SK-N-SH (cell line): ENCODE results near the gene CDC16. TPM values are rescaled to one million over a fixed set of nuclear protein-coding genes. Genes with fewer than 3 reads are reported as not detected.

Experiments used
- CTCF ChIA-PET: fragments of 300-600, 350-600 bp; formaldehyde crosslinking; extraction: SDS; loops from one replicate; lab custom pipeline; 2021; lab: Yijun Ruan, JAX
- POLR2A ChIA-PET: fragments of 350-600 bp; sonication (Branson Sonifier 250); formaldehyde crosslinking; extraction: SDS; loops from one replicate; lab custom pipeline; 2020; ENCODE audit warnings: antibody characterized with exemption, inconsistent platforms; lab: Yijun Ruan, JAX
- DNase-seq: peaks from one replicate; pipeline ENCODE4 v3.0.0; 2012
- H2AFZ ChIP-seq: fragments of 200-600 bp; sonication (generic); 2 replicates; pipeline ENCODE4 v1.8.1; 2016; ENCODE audit warnings: antibody characterized with exemption, mild to moderate bottlenecking, low read depth
- H3F3A ChIP-seq: fragments of 200-600 bp; sonication (generic); replicated peaks from 2 replicates; pipeline ENCODE3; 2016; ENCODE audit warnings: antibody characterized with exemption, mild to moderate bottlenecking; ENCODE audit not compliant: insufficient read depth
- H3K27ac ChIP-seq, 2 experiments: fragments of 200-500 bp in 1 of 2; fragments of 200-600 bp in 1 of 2; sonication (Bioruptor generic) in 1 of 2; sonication (generic), shearing (Covaris generic) in 1 of 2; 2 replicates each; pipeline versions ENCODE4 v1.5.1 to v1.6.1; 2014 to 2016; ENCODE audit warnings: low read depth in 2 of 2, inconsistent platforms in 1 of 2, low read length in 1 of 2, mild to moderate bottlenecking in 1 of 2, mixed read lengths in 1 of 2
- H3K27me3 ChIP-seq: fragments of 200-600 bp; sonication (generic), shearing (Covaris generic); 2 replicates; pipeline ENCODE4 v1.6.1; 2016; ENCODE audit warnings: mixed run types; ENCODE audit not compliant: insufficient read depth
- H3K36me3 ChIP-seq, 2 experiments: fragments of 200-500 bp in 1 of 2; fragments of 200-600 bp in 1 of 2; sonication (Bioruptor generic) in 1 of 2; sonication (generic) in 1 of 2; replicated peaks in 1 of 2; 2 replicates each; pipeline versions ENCODE3 to v1.5.1; 2014 to 2016; ENCODE audit warnings: low read length in 1 of 2, mild to moderate bottlenecking in 1 of 2; ENCODE audit not compliant: insufficient read depth in 2 of 2, control insufficient read depth in 1 of 2
- H3K4me1 ChIP-seq, 2 experiments: fragments of 200-500 bp in 1 of 2; fragments of 200-600 bp in 1 of 2; sonication (Bioruptor generic) in 1 of 2; sonication (generic), shearing (Covaris generic) in 1 of 2; 2 replicates each; pipeline versions ENCODE4 v1.5.1 to v1.6.1; 2014 to 2016; ENCODE audit warnings: low read depth in 1 of 2, low read length in 1 of 2, mixed run types in 1 of 2; ENCODE audit not compliant: insufficient read depth in 2 of 2, control insufficient read depth in 1 of 2
- H3K4me2 ChIP-seq: fragments of 200-600 bp; sonication (generic), shearing (Covaris generic); 2 replicates; pipeline ENCODE4 v1.6.1; 2017; ENCODE audit warnings: mixed run types
- H3K4me3 ChIP-seq, 2 experiments: fragments of 200-500 bp in 1 of 2; fragments of 200-600 bp in 1 of 2; sonication (Bioruptor generic) in 1 of 2; sonication (generic), shearing (Covaris generic) in 1 of 2; 2 replicates each; pipeline versions ENCODE4 v1.5.1 to v1.8.1; 2014 to 2016; ENCODE audit warnings: low read depth in 2 of 2, inconsistent platforms in 1 of 2, low read length in 1 of 2, mild to moderate bottlenecking in 1 of 2, mixed read lengths in 1 of 2, moderate library complexity in 1 of 2
- H3K79me2 ChIP-seq: fragments of 200-600 bp; sonication (generic); 2 replicates; pipeline ENCODE4 v1.8.1; 2017; ENCODE audit warnings: mild to moderate bottlenecking; ENCODE audit not compliant: insufficient read depth
- H3K9ac ChIP-seq: fragments of 200-600 bp; sonication (generic); 2 replicates; pipeline ENCODE4 v1.6.1; 2017; ENCODE audit warnings: mixed run types
- H3K9me2 ChIP-seq: fragments of 200-600 bp; sonication (generic); 2 replicates; pipeline ENCODE4 v1.6.1; 2017; ENCODE audit warnings: mixed run types
- H3K9me3 ChIP-seq: fragments of 200-600 bp; sonication (generic); 2 replicates; pipeline ENCODE4 v1.6.1; 2017; ENCODE audit warnings: mixed run types, mild to moderate bottlenecking, moderate library complexity
- H4K20me1 ChIP-seq: fragments of 200-600 bp; sonication (generic); 2 replicates; pipeline ENCODE4 v1.6.1; 2017; ENCODE audit warnings: mild to moderate bottlenecking, mixed run types; ENCODE audit not compliant: insufficient read depth
- EP300 ChIP-seq, 2 experiments: IDR thresholded peaks; 2 replicates each; pipeline versions ENCODE4 v1.4.0 to v1.6.1; 2012; ENCODE audit warnings: borderline replicate concordance in 1 of 2, low read depth in 1 of 2, low read length in 1 of 2
- MXI1 ChIP-seq: IDR thresholded peaks from 2 replicates; pipeline ENCODE4 v1.6.1; 2012; ENCODE audit warnings: mild to moderate bottlenecking, low read depth, low read length, improper control_type of control experiment
- SMC3 ChIP-seq: IDR thresholded peaks from 2 replicates; pipeline ENCODE4 v1.6.1; 2012; ENCODE audit warnings: low read depth, low read length, improper control_type of control experiment
- TCF12 ChIP-seq: IDR thresholded peaks from 2 replicates; pipeline ENCODE4 v1.4.0; 2012
- whole genome bisulfite sequencing: methylation state at CpG from one replicate; pipeline ENCODE4 v1.1.6; 2017; ENCODE audit warnings: low lambda C conversion rate; 5-methylcytosine and 5-hydroxymethylcytosine counted together
- polyA plus RNA-seq, 3 experiments: library from polyadenylated mRNA; depleted of rRNA; stranded (reverse); fragments of >200 nt; gene quantifications; 2 replicates each; pipeline ENCODE4 v1.2.3, GENCODE V29; 2012
- TF ChIP-seq, protein P1 (sequence below): IDR thresholded peaks from 2 replicates; pipeline ENCODE4; 2012
- TF ChIP-seq, protein P2 (sequence below): fragments of 200-600 bp; sonication (generic); IDR thresholded peaks from 2 replicates; pipeline ENCODE4 v1.6.1; 2017; ENCODE audit warnings: antibody characterized with exemption, mild to moderate bottlenecking, moderate library complexity

The CDC16 gene
- polyA plus RNA-seq, 1 of the 3 experiments (the other 2 are of a cell fraction), result 56.9 TPM

DNA sequence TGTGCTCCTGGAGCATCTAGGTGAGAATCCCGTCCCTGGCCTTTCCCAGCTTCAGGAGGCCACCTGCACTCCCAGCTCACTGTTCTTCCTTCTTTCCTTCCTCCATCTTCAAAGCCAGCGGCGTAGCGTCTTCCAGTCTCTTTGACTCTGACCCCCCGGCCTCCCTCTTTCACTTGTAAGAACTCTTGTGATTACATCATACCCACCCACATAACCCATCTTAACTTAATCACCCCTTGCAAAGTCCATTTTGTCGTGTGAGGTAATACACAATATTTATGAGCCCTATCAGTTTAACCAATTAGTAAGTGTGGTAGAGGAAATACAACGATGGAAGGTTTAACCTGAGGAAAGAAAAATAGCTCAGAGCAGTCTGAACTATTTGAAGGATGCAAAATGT is 4.6 kb upstream of the CDC16 start:
- no peaks in the 10 kb centered on the region for H3K9me2 ChIP-seq
- TF ChIP-seq, protein P1, sequence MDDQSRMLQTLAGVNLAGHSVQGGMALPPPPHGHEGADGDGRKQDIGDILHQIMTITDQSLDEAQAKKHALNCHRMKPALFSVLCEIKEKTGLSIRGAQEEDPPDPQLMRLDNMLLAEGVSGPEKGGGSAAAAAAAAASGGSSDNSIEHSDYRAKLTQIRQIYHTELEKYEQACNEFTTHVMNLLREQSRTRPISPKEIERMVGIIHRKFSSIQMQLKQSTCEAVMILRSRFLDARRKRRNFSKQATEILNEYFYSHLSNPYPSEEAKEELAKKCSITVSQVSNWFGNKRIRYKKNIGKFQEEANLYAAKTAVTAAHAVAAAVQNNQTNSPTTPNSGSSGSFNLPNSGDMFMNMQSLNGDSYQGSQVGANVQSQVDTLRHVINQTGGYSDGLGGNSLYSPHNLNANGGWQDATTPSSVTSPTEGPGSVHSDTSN, result no peak
- TF ChIP-seq, protein P2, sequence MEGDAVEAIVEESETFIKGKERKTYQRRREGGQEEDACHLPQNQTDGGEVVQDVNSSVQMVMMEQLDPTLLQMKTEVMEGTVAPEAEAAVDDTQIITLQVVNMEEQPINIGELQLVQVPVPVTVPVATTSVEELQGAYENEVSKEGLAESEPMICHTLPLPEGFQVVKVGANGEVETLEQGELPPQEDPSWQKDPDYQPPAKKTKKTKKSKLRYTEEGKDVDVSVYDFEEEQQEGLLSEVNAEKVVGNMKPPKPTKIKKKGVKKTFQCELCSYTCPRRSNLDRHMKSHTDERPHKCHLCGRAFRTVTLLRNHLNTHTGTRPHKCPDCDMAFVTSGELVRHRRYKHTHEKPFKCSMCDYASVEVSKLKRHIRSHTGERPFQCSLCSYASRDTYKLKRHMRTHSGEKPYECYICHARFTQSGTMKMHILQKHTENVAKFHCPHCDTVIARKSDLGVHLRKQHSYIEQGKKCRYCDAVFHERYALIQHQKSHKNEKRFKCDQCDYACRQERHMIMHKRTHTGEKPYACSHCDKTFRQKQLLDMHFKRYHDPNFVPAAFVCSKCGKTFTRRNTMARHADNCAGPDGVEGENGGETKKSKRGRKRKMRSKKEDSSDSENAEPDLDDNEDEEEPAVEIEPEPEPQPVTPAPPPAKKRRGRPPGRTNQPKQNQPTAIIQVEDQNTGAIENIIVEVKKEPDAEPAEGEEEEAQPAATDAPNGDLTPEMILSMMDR, result no peak
- no peak for DNase-seq
- no peaks in the 10 kb centered on the region for H3F3A ChIP-seq
- no peaks in the 10 kb centered on the region for H3K36me3 ChIP-seq
- WGBS, result 65% methylated on average over 7 of the region's 7 CpGs
- H3K9ac ChIP-seq, result no peak overlapping the region
- H2AFZ ChIP-seq, result no peak overlapping the region
- H3K27ac ChIP-seq, result no peak overlapping the region
- peaks cover 7% of the 10 kb centered on the region for H3K79me2 ChIP-seq
- no peaks in the 10 kb centered on the region; the same call in 1 of the 2 replicates for H3K9me3 ChIP-seq
- ChIA-PET CTCF (interaction anchor here (3.1 kb wide), 1 partner anchor 414 kb away, joined by 13 read pairs; no protein-coding TSS in a partner anchor), POLR2A (no interaction called here)
- H3K4me3 ChIP-seq, result no peak overlapping the region
- no peaks in the 10 kb centered on the region for H4K20me1 ChIP-seq
- peaks cover 0 to 15% of the 10 kb centered on the region in 2 experiments; a peak in 1 of 4 replicates for H3K4me1 ChIP-seq
- H3K4me2 ChIP-seq, result no peak overlapping the region
- no peaks in the 10 kb centered on the region; the same call in 1 of the 2 replicates for H3K27me3 ChIP-seq

DNA sequence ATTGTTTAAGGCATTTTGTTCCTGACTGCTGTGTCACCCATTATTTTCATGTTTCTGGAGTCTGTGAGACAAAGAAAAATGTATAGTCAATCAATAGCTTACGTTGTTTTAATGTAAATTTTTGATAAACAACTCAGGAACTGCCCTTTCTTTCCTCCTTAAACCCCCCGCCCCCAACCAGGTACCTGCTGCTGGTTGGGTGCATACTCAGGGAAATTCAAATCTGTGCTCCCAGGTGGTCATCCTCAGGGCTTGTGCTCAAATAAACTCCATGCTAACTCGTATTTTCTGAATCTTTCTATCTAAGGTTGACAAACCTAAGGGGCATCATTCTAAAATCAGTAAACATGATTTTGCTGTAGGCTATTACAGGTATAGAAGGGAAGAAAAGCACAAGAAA is 4.1 kb upstream of the CDC16 start:
- Histone ChIP-seq H3K27me3 (no peaks in the 10 kb centered on the region; the same call in 1 of the 2 replicates), H3K9me3 (no peaks in the 10 kb centered on the region; the same call in 1 of the 2 replicates), H3K27ac (no peak overlapping the region), H2AFZ (no peak overlapping the region), H4K20me1 (no peaks in the 10 kb centered on the region), H3K9me2 (no peaks in the 10 kb centered on the region), H3K36me3 (no peaks in the 10 kb centered on the region), H3K9ac (no peak overlapping the region), H3K4me1 (peaks cover 0 to 13% of the 10 kb centered on the region in 2 experiments; a peak in 1 of 4 replicates), H3K4me2 (no peak overlapping the region), H3K79me2 (peaks cover 12% of the 10 kb centered on the region), H3K4me3 (no peak overlapping the region), H3F3A (no peaks in the 10 kb centered on the region)
- no peak for DNase-seq
- ChIA-PET POLR2A (no interaction called here), CTCF (interaction anchor here (3.1 kb wide), 1 partner anchor 415 kb away, joined by 13 read pairs; no protein-coding TSS in a partner anchor)
- WGBS, result 40% methylated on average over 3 of the region's 3 CpGs
- TF ChIP-seq MXI1, result no peak
- TF ChIP-seq, protein P1, result no peak
- no peak for TF ChIP-seq SMC3
- no peak for TF ChIP-seq EP300 (IDR thresholded peaks at IDR 0.05; ENCODE audit: borderline replicate concordance in 1 of 2, low read depth in 1 of 2, low read length in 1 of 2)
- TF ChIP-seq TCF12, result no peak
